SJCRH30 (cell line): ENCODE measurements around the gene AMMECR1. TPM values are rescaled to one million over a fixed set of nuclear protein-coding genes. Genes with fewer than 3 reads are reported as not detected.
"Not testable (repeated sequence)": the region's sequence is repeated elsewhere in the genome, so short reads cannot be mapped to it uniquely, and the experiment has no call there.

Source experiments
- DNase-seq, 2 experiments: peaks; one replicate each; pipeline ENCODE4 v3.0.0-alpha.2; 2015 to 2020
- H3K27ac ChIP-seq: fragments of 250-450 bp; sonication (Bioruptor Pico); 2 replicates; pipeline ENCODE4 v1.5.1; 2020; ENCODE audit warnings: mild to moderate bottlenecking, moderate library complexity
- H3K27me3 ChIP-seq: fragments of 250-450 bp; sonication (Bioruptor Pico); 2 replicates; pipeline ENCODE4 v1.5.1; 2020; ENCODE audit warnings: mild to moderate bottlenecking, moderate library complexity
- H3K36me3 ChIP-seq: fragments of 250-450 bp; sonication (Bioruptor Pico); 2 replicates; pipeline ENCODE4 v1.5.1; 2020; ENCODE audit warnings: mild to moderate bottlenecking, moderate library complexity
- H3K4me1 ChIP-seq: fragments of 250-450 bp; sonication (Bioruptor Pico); 2 replicates; pipeline ENCODE4 v1.5.1; 2020; ENCODE audit warnings: mild to moderate bottlenecking, moderate library complexity
- H3K4me3 ChIP-seq: fragments of 250-450 bp; sonication (Bioruptor Pico); 2 replicates; pipeline ENCODE4 v1.5.1; 2020; ENCODE audit warnings: mild to moderate bottlenecking, moderate library complexity
- H3K9me3 ChIP-seq: fragments of 250-450 bp; sonication (Bioruptor Pico); replicated peaks from 2 replicates; pipeline ENCODE4 v1.5.1; 2020; ENCODE audit warnings: mild to moderate bottlenecking, moderate library complexity
- total RNA-seq: library from RNA; depleted of rRNA; stranded (reverse); fragments of >200 nt; shearing (Covaris generic); gene quantifications from 2 replicates; pipeline ENCODE4 v1.2.3, GENCODE V29; 2014

The AMMECR1 gene
- total RNA-seq, 1 experiment from 2014 or later: 12.4 TPM

GRCh38 chrX:110163488-110163887, 154.4 kb downstream of the AMMECR1 start:
- DNase-seq: no peak
- no peaks in the 10 kb centered on the region for H3K9me3 ChIP-seq
- H3K27ac ChIP-seq: no peak overlapping the region
- H3K4me3 ChIP-seq: no peak overlapping the region
- no peaks in the 10 kb centered on the region for H3K4me1 ChIP-seq
- no peaks in the 10 kb centered on the region for H3K27me3 ChIP-seq
- no peaks in the 10 kb centered on the region for H3K36me3 ChIP-seq

GRCh38 chrX:110162867-110163266, 155.0 kb downstream of the AMMECR1 start:
- DNase-seq: no peak
- Histone ChIP-seq H3K27ac (no peak overlapping the region), H3K36me3 (no peaks in the 10 kb centered on the region), H3K27me3 (no peaks in the 10 kb centered on the region), H3K4me3 (no peak overlapping the region), H3K4me1 (no peaks in the 10 kb centered on the region), H3K9me3 (no peaks in the 10 kb centered on the region)

- H3K27me3 ChIP-seq: no peaks in the 10 kb centered on the region
- DNase-seq: no peak
These were observed 155.8 kb downstream of the AMMECR1 start for GRCh38 chrX:110162131-110162530.

GRCh38 chrX:110161361-110161686, 156.6 kb downstream of the AMMECR1 start:
- Histone ChIP-seq H3K4me3 (no peak overlapping the region), H3K27me3 (no peaks in the 10 kb centered on the region), H3K27ac (no peak overlapping the region), H3K36me3 (no peaks in the 10 kb centered on the region), H3K9me3 (no peaks in the 10 kb centered on the region), H3K4me1 (no peaks in the 10 kb centered on the region)
- no peak for DNase-seq

More at GRCh38 chrX:110162131-110162530, 155.8 kb downstream of the AMMECR1 start:
- H3K9me3 ChIP-seq: no peaks in the 10 kb centered on the region
- H3K4me3 ChIP-seq: no peak overlapping the region
- H3K36me3 ChIP-seq: no peaks in the 10 kb centered on the region
- H3K27ac ChIP-seq: no peak overlapping the region
- no peaks in the 10 kb centered on the region for H3K4me1 ChIP-seq

GRCh38 chrX:110159865-110160264, 158.0 kb downstream of the AMMECR1 start:
- no peak overlapping the region for H3K4me3 ChIP-seq
- no peak overlapping the region for H3K27ac ChIP-seq
- no peaks in the 10 kb centered on the region for H3K4me1 ChIP-seq
- DNase-seq: no peak
- no peaks in the 10 kb centered on the region for H3K27me3 ChIP-seq
- no peaks in the 10 kb centered on the region for H3K9me3 ChIP-seq
- H3K36me3 ChIP-seq: no peaks in the 10 kb centered on the region

- no peaks in the 10 kb centered on the region for H3K36me3 ChIP-seq
- DNase-seq: no peak
- no peak overlapping the region for H3K4me3 ChIP-seq
- H3K4me1 ChIP-seq: no peaks in the 10 kb centered on the region
- H3K27ac ChIP-seq: no peak overlapping the region
- H3K27me3 ChIP-seq: no peaks in the 10 kb centered on the region
- no peaks in the 10 kb centered on the region for H3K9me3 ChIP-seq
These were observed 158.7 kb downstream of the AMMECR1 start for GRCh38 chrX:110159235-110159634.

GRCh38 chrX:110157444-110157843, 160.4 kb downstream of the AMMECR1 start:
- DNase-seq: no peak
- H3K36me3 ChIP-seq: no peaks in the 10 kb centered on the region
- no peak overlapping the region for H3K27ac ChIP-seq
- no peak overlapping the region for H3K4me3 ChIP-seq
- no peaks in the 10 kb centered on the region for H3K9me3 ChIP-seq
- no peaks in the 10 kb centered on the region for H3K4me1 ChIP-seq
- no peaks in the 10 kb centered on the region for H3K27me3 ChIP-seq

- H3K9me3 ChIP-seq: no peaks in the 10 kb centered on the region
These were observed 161.6 kb downstream of the AMMECR1 start for GRCh38 chrX:110156167-110156754.

GRCh38 chrX:110155759-110156158, 162.1 kb downstream of the AMMECR1 start:
- Histone ChIP-seq H3K27ac (no peak overlapping the region), H3K4me3 (no peak overlapping the region), H3K4me1 (no peaks in the 10 kb centered on the region), H3K27me3 (no peaks in the 10 kb centered on the region), H3K9me3 (no peaks in the 10 kb centered on the region), H3K36me3 (no peaks in the 10 kb centered on the region)
- DNase-seq: no peak

More at GRCh38 chrX:110156167-110156754, 161.6 kb downstream of the AMMECR1 start:
- Histone ChIP-seq H3K27me3 (no peaks in the 10 kb centered on the region), H3K27ac (no peak overlapping the region), H3K4me1 (no peaks in the 10 kb centered on the region), H3K4me3 (no peak overlapping the region), H3K36me3 (no peaks in the 10 kb centered on the region)
- DNase-seq: no peak

GRCh38 chrX:110154328-110154727, 163.6 kb downstream of the AMMECR1 start:
- not testable (repeated sequence) for H3K4me3 ChIP-seq, DNase-seq, H3K27me3 ChIP-seq, H3K27ac ChIP-seq, H3K36me3 ChIP-seq, H3K9me3 ChIP-seq, H3K4me1 ChIP-seq

GRCh38 chrX:110153896-110154295, 164.0 kb downstream of the AMMECR1 start:
- H3K27me3 ChIP-seq: no peaks in the 10 kb centered on the region
- H3K36me3 ChIP-seq: no peaks in the 10 kb centered on the region
- no peak overlapping the region for H3K27ac ChIP-seq
- no peaks in the 10 kb centered on the region for H3K4me1 ChIP-seq
- no peak overlapping the region for H3K4me3 ChIP-seq
- no peak for DNase-seq
- H3K9me3 ChIP-seq: no peaks in the 10 kb centered on the region

- Histone ChIP-seq H3K4me3 (no peak overlapping the region), H3K9me3 (no peaks in the 10 kb centered on the region), H3K4me1 (no peaks in the 10 kb centered on the region), H3K27me3 (no peaks in the 10 kb centered on the region), H3K36me3 (no peaks in the 10 kb centered on the region), H3K27ac (no peak overlapping the region)
- DNase-seq: no peak
These were observed 164.6 kb downstream of the AMMECR1 start for GRCh38 chrX:110153244-110153643.

GRCh38 chrX:110146521-110146920, 171.4 kb downstream of the AMMECR1 start:
- DNase-seq: peak; percentile 14 to 65

GRCh38 chrX:110145854-110146253, 172.0 kb downstream of the AMMECR1 start:
- Histone ChIP-seq H3K27me3 (no peaks in the 10 kb centered on the region), H3K4me1 (no peaks in the 10 kb centered on the region), H3K27ac (no peak overlapping the region), H3K36me3 (no peaks in the 10 kb centered on the region), H3K9me3 (no peaks in the 10 kb centered on the region), H3K4me3 (no peak overlapping the region)
- DNase-seq: peak; percentile 3 to 35

More at GRCh38 chrX:110146521-110146920, 171.4 kb downstream of the AMMECR1 start:
- Histone ChIP-seq H3K36me3 (no peaks in the 10 kb centered on the region), H3K9me3 (no peaks in the 10 kb centered on the region), H3K27ac (no peak overlapping the region), H3K4me1 (no peaks in the 10 kb centered on the region), H3K4me3 (no peak overlapping the region), H3K27me3 (no peaks in the 10 kb centered on the region)

GRCh38 chrX:110145311-110145710, 172.6 kb downstream of the AMMECR1 start:
- Histone ChIP-seq H3K4me1 (no peaks in the 10 kb centered on the region), H3K27me3 (no peaks in the 10 kb centered on the region), H3K27ac (no peak overlapping the region), H3K4me3 (no peak overlapping the region), H3K36me3 (no peaks in the 10 kb centered on the region), H3K9me3 (no peaks in the 10 kb centered on the region)
- no peak for DNase-seq
